DMS153 treated with DMSO at 0.1 percent for 48 hours (cell line): ENCODE measurements around the gene PVALB.

Experiments used
- DNase-seq: peaks from one replicate; lab custom pipeline; 2025; ENCODE audit not compliant: unreplicated experiment; lab: John Stamatoyannopoulos, UW

PVALB gene

DNA sequence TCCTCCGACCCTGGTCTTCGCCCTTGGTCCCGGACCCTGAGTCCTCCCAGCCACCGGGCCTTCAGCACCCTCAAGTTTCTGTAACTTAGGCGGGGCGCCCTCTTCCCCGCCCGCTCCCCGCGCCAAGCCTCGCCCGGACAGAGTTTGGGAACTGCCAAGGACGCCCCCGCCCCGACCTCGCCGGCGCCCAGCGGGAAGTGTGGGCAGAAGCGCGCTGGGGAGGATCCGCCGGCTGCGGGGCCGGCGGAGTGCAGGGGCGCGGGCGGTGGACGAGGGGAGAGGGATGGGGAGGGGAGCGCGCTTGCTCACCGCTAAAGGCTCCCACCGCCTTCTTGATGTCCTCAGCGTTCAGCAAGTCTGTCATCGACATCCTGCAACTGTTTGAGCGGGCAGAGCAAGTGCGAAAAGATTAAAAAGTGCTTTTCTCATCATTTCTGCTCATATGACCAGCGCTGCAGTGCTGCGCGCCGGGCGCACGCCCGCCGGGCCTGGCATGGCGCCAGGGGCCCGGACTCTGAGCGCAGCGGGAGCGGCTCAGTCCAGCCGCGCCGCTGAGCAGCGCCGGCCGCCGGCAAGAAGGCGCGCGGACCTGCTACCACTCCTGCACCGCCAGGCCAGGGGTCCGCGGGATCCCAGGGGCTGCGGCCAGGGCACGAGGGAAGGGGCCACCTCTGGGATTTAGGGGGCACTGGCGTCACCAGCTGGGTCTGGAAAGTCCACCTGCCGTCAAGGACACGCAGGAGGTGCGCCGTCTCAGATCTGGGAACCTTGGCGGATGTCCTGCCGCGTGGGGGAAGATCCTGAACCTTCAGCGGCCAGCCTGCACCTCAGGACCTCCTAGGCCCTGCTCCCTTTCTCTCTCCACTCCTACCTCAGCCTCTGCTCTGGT lies at the start of gene PVALB:
TSS of gene PVALB (minus strand) at position 400 of the 889 bp plus-strand sequence. CDS start at position 370, 30 bp downstream.
- no peak for DNase-seq

DNA sequence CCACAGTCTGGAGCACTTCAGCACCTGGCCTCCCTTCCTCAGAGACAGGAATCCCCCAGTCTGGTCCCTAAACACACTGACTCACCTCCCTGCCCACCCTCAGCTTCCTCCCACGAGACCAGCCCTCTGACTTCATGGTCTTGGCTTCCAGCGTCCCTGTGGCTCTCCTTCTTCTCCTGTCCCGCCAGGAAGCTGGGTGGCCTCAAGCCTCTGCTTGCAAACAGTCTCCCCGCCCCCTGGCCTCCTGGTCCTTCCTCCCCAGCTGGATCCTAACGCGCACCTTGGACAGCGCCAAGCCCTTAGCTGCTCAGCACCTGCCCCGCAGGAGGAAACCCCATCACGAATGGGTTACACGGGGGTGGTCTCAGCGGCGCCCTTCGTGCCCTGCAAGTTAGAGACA lies 48.5 kb upstream of the PVALB start:
- no peak for DNase-seq

- no peak for DNase-seq
Measured at GRCh38 chr22:36864454-36865215, 47.8 kb upstream of the PVALB start.

DNA sequence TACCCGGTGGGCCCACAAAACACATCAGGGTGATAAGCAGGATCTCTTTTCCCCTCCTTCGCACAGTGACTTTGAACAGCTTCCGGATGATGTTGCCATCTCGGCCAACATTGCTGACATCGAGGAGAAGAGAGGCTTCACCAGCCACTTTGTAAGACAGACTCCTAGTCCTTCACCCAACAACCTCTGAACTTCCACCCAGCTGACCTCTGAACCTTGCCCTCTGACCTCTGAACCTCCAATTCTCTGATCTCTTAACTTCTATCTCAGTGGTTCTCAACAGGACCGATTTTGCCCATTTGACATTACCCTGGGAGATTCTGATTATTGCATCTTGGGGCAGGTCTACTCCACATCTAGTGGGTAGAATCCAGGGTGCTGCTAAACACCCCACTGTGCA lies 47.1 kb upstream of the PVALB start:
- no peak for DNase-seq

DNA sequence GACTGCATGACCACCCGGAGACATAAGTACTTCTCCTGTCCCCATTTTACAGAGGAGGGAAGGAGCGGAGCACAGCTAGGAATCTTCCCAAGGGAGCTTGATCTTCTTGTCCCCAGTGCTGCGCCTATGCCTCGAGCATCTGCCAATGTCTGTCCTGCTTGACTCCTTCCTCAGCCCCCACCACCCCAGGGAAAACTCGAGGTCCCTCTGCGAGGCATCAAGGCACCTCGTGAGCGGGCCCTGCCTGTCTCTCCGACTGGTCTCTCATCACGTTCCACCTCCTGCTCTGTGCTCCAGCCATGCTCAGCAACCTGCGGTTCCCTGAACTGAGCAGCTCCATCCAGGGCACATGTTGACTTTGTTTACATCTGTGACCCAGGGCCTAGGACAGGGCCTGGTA lies 46.4 kb upstream of the PVALB start:
- no peak for DNase-seq

DNA sequence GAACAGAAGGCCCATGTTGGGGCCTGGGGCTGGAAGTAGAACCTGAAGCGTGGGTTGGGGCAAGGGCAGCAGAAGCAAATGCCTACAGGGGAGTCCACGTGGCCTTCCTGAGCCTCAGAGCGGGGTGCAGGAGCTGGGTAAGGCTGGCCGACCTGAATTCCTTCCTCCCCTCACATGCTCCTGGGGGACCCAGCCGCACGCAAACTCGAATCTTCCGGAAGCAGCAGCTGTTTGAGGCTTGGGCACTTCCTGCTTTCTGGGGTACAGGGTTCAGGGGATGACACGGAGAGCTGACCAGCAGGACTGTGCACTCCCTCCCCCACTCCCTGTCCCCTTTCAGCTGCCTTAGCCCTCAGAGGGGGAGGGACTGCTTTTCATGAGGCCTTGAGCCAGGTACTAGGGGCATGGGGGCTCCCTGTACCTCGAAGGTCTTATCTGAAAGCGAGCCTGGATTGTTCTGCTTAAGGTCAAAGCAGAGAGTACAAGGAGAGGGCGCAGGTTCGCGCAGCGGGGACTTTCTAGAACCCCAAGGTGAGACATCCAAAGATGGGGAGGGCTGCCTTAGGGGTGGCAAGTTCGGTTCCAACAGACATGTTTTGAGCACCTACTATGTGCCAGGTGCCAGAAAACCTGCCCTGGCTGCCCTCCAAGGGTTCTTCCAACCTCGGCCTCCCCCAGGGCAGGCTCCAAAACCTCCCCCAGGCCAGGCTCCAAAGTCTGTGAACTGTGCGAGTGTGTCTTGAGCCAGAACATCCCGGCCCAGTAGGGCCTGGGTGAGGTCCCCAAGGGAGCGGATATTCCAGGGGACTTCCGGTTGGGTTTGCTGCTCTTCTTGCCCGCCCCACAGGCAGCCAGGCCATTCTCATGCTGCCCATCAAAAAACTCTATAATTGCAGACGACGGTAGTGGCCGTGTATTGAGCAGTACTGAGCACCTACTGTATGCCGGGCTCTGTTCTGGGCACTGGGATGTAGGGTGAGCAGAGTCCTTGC lies 45.7 kb upstream of the PVALB start:
- DNase-seq = no peak

GRCh38 chr22:36860821-36861659 lies 44.2 kb upstream of the PVALB start, which contains the start of gene NCF4:
Gene NCF4, plus strand, starts transcription at chr22:36861006. Its CDS starts 166 bp downstream, at chr22:36861172.
- DNase-seq = no peak

GRCh38 chr22:36860438-36860820 lies 43.6 kb upstream of the PVALB start:
- no peak for DNase-seq

DNA sequence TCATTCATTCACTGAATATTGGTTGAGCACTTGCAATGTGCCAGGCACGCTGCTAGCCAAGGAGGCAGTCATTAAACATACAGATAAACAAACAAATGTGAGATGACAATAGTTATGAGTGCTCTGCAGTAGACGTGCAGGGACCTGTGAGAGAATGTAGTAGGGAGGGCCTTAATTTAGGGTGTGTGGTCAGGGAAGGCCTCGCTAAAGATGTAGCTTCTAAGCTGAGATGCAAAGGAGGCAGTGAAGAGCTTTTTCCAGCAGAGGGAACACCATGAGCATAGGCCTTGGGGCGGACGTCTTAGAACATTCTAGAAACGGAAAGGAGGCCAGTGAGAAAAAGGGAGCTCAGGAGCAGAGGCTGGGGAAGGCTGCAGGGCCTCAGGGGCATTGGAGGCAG lies 43.2 kb upstream of the PVALB start:
- DNase-seq = no peak

DNA sequence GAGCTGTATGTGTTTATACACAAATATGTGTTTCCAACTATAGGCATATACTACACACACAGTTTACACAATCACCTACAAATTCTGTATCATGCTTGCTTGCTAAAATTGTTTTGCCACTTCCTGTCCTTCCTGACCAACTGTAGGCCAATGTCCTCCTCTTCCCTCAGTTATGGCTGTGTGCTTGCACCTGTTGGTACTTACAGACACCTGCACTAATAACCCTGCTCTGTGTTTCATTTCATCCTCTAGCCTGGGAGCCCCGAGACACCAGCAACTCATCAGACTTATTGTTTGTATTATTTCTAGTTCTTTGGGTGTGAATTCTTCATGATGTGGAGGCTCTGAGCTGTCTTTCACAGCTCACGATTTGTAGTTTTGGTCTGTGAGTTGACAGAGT lies 42.1 kb upstream of the PVALB start:
- no peak for DNase-seq

DNA sequence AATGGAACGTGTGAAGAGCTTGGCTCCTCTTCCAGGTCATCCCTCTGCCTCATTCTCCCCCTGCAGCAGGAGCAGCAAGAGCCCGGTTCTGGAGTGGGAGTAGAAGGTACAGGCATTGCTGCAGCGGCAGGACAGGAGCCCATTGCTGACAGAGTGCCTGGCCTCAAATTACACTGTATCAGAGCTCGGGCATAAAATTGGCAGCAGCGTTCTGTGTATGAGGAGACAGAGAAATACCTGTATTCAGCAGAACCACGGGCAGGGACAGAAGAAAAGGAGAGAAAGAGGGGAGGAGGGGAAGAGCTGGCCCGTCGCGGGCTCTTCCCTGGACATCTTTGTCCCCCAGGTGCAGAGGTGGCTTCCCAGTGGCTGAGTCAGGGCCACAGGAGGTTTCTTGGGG lies 41.3 kb upstream of the PVALB start:
- DNase-seq = no peak

DNA sequence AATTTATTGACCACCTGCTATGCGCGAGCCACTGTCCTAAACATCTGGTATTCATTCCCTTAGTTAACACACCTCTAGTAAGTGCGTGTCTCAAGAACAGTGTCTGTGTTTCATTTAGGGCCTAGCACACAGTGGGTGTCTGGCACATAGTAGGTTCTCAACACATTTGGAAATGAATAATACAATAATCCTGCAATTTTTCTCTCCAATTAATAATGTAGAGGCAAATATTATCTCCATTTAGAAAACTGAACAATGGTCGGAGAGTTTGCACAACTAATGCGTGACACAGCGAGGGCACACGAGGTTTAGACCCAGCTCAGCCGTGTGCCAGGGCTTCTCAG lies 39.9 kb upstream of the PVALB start:
- DNase-seq = no peak

GRCh38 chr22:36856121-36856791 lies 39.4 kb upstream of the PVALB start:
- DNase-seq = peak; percentile 80

GRCh38 chr22:36855478-36855877 lies 38.6 kb upstream of the PVALB start:
- no peak for DNase-seq

DNA sequence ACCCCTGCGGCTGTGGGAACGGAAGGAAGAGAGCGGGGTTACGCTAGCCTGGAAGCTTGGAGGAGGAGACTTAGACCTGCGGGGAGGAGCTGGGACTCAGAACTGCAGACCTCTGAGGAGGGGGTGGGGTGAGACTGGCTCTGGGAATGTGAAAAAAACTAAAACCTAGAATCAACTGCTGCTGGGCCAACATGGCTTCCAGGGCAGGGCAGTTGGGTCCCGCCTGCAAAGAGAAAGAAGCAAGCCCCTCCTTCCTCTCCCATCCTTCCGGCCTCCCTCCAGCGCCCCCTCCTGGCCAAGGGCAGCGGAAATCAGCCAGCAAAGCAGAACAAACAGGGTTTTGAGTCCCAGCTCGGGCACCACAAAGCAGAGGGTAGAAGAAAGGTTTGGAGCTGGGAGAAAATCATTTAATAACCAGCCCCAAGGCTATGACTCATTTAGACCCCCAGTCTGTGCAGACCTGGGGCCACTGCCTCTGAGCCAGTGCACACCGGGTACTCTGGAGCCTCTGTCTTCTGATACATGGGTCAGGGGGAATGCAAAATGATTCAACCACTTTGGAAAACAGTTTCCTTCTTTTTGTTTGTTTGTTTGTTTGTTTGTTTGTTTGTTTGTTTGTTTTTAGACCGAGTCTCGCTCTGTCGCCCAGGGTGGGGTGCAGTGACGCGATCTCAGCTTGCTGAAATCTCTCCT lies 36.7 kb upstream of the PVALB start:
- peak; percentile 17 for DNase-seq

- DNase-seq = no peak
Measured at GRCh38 chr22:36852056-36852973, 35.5 kb upstream of the PVALB start.

DNA sequence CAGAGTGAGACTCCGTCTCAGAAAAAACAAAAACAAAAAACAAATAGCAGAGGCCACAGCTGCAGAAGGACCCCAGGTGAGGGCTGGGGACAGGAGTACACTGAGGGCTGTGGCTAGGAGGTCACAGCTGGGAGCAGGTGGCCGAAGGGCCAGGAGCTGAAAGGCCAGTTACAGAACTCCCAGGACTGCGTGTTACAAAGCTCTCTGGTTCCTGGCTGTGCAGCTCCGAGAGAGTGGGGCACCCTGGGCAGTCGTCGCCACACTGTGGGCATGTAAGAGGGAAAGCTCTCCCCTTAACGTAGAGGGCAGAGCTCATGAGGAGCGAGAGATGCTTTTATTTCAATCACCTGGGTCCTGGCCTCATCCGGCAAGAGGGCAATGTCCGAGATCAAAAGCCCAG lies 33.8 kb upstream of the PVALB start:
- no peak for DNase-seq

- no peak for DNase-seq
Measured at GRCh38 chr22:36850056-36850455, 33.2 kb upstream of the PVALB start.
